Muscle layer of duodenum (tissue), 2 donors: ENCODE results near the gene ANK2.
"Not testable (repeated sequence)": the region's sequence is repeated elsewhere in the genome, so short reads cannot be mapped to it uniquely, and the experiment has no call there.

Experiments used
- H3K27ac ChIP-seq: one replicate; pipeline ENCODE4 v1.7.0; 2013; ENCODE audit warnings: mild to moderate bottlenecking, low read length
- H3K27me3 ChIP-seq: one replicate; pipeline ENCODE4 v1.7.0; 2013; ENCODE audit warnings: low read depth, mild to moderate bottlenecking, control low read depth, low read length
- H3K36me3 ChIP-seq, 2 donors: one replicate each; pipeline ENCODE4 v1.7.0; 2013; ENCODE audit warnings: low read length in 2 of 2, control low read depth in 1 of 2, mild to moderate bottlenecking in 1 of 2; ENCODE audit not compliant: insufficient read depth in 2 of 2, control insufficient read depth in 1 of 2
- H3K4me1 ChIP-seq, 2 donors: one replicate each; pipeline ENCODE4 v1.7.0; 2013; ENCODE audit warnings: low read length in 2 of 2, mild to moderate bottlenecking in 2 of 2, control low read depth in 1 of 2, moderate library complexity in 1 of 2; ENCODE audit not compliant: insufficient read depth in 2 of 2, control insufficient read depth in 1 of 2
- H3K4me3 ChIP-seq, 2 donors: one replicate each; pipeline ENCODE4 v1.7.0; 2013; ENCODE audit warnings: low read length in 2 of 2, low read depth in 1 of 2, mild to moderate bottlenecking in 1 of 2
- H3K9me3 ChIP-seq, 2 donors: one replicate each; pipeline ENCODE4 v1.7.0; 2013; ENCODE audit warnings: low read length in 2 of 2, control low read depth in 1 of 2, mild to moderate bottlenecking in 1 of 2; ENCODE audit not compliant: control insufficient read depth in 1 of 2
- donor health status: healthy.

ANK2 gene

DNA sequence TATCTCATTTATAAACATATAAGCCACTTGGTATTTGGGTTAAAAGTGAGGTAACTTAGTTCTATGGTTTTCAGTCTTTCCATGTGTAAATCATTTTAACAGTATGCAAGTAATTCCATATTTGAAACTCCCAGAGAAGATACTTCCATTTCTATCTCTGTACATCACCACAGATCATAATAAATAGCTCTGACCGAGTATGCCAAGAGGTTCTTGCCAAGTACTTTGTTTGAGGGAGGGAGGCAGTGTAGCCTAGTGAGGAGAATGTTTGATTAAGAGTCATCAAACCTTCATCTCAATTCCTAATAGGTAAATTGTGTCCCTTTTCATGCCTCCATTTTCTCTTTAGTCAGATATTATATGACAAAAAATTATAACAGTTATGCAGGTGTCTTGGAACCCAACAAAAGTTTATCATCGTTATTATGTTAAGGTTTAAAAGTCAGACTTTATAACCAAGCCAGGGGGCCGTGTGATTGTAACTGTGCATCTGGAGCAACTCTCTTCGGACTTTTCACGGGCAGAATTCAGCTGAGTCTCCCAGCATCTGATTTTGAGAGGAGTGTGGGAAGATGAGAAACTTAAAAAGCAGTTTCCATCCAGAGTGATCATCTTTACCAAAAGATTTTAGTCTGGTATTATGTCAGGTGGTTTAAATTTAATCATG lies 123.8 kb downstream of the ANK2 start:
- Histone ChIP-seq H3K27me3 (no peaks in the 10 kb centered on the region), H3K4me3 (no peak overlapping the region), H3K36me3 (no peaks in the 10 kb centered on the region), H3K27ac (no peak overlapping the region), H3K9me3 (peaks cover 0 to 2% of the 10 kb centered on the region in 2 donors), H3K4me1 (peaks cover 0 to 9% of the 10 kb centered on the region in 2 donors)

DNA sequence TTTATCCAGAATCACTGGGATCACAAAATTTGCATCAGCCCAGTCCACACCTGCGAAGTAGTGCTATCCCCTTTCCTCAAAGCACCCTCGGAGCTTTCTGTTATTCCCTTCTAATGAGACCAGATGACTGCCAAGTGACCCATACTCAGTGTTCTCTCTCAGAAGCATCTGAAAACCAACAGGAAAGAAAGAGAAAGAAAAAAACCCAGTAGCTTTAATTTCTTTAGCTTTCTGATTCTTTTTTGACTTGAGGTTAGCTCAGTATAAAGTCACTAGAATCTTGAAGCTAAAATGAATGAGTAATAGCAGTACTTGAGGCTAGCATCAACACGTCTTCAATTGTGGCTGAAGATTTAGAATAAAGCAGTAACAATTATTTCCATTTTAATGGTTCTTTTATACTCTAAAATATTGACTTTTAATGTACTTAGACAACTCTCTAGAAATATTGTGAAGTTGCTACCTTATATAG lies 124.4 kb downstream of the ANK2 start:
- Histone ChIP-seq H3K4me3 (no peak overlapping the region), H3K27ac (no peak overlapping the region), H3K27me3 (no peaks in the 10 kb centered on the region), H3K36me3 (no peaks in the 10 kb centered on the region), H3K4me1 (peaks cover 0 to 9% of the 10 kb centered on the region in 2 donors), H3K9me3 (peaks cover 0 to 2% of the 10 kb centered on the region in 2 donors)

DNA sequence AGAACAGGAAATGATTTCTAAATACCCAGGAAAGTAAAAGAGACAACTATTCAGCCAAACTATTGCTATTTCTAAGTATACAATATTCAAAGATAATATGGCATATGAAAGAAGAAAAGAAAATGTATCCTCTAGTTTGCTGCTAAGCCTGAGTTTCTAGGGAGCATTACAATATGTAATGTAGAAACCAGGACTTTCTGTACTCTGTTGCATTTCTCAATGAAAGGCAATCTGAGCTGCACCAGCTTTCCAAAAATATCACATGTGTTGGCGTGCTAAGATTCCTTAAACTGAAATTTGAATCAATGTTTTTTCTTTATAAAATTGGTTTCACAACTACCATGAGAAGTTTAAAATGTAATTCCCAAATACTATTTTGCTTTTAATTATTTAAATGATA lies 129.6 kb downstream of the ANK2 start:
- no peaks in the 10 kb centered on the region for H3K36me3 ChIP-seq
- H3K4me3 ChIP-seq = no peak overlapping the region
- H3K4me1 ChIP-seq = peaks cover 0 to 4% of the 10 kb centered on the region in 2 donors
- peaks cover 0 to 2% of the 10 kb centered on the region in 2 donors for H3K9me3 ChIP-seq
- H3K27me3 ChIP-seq = no peaks in the 10 kb centered on the region
- H3K27ac ChIP-seq = no peak overlapping the region

DNA sequence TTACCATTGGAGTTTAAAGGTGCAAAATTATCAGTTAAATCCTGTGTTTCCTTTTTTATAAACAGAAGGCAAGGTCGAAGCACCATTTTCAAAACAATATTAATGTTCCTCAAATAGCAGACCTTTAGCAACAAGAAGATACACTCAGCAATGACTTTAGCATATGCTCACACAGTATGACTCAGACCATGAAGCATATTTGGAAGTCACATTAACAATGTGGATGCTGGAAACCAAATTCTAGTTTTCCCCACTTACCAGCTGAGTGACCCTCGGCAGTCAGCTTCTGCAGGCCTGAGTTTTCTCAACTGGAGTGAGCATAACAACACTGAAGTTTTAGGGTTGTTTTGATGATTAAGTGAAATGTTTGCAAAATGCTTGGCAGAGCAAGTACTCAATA lies 130.5 kb downstream of the ANK2 start:
- H3K27me3 ChIP-seq = no peaks in the 10 kb centered on the region
- no peak overlapping the region for H3K4me3 ChIP-seq
- H3K4me1 ChIP-seq = peaks cover 0 to 4% of the 10 kb centered on the region in 2 donors
- H3K36me3 ChIP-seq = no peaks in the 10 kb centered on the region
- peaks cover 0 to 2% of the 10 kb centered on the region in 2 donors for H3K9me3 ChIP-seq
- no peak overlapping the region for H3K27ac ChIP-seq

DNA sequence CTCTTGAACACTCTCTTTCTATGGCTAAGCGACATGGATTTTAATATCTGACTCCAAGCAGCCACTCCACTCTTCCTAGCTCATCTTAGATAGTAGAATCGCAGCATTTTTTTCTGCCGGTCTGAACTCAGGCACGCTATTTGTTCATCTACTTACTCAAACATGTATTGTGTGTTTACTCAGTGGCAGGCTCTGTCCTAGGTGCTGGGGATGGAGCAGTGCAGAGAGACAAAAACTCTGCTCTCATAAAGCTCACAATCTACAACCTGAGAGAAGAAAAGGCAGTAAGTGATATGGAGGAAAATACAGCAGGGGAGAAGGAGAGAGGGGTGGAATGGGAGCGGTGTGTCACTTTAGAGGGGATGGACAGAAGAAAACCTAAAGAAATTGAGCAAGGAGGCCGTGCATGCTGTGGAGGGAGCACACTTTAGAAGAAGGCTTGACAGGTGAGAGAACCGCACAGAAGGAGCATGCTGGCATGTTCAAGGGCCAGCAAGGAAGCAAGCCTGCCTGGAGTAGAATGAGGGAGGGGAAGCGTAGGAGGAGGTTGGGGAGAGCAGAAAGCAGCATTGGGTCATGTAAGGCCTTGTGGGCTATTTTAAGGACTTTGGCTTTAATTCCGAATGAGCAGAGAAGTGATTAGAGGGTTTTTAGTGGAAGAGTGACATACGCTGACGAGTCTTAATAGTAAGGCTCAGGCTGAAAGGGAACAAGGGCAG lies 132.0 kb downstream of the ANK2 start:
- no peak overlapping the region for H3K4me3 ChIP-seq
- peaks cover 0 to 2% of the 10 kb centered on the region in 2 donors for H3K9me3 ChIP-seq
- H3K36me3 ChIP-seq = no peaks in the 10 kb centered on the region
- no peak overlapping the region for H3K27ac ChIP-seq
- no peaks in the 10 kb centered on the region for H3K27me3 ChIP-seq
- peaks cover 0 to 4% of the 10 kb centered on the region in 2 donors for H3K4me1 ChIP-seq

DNA sequence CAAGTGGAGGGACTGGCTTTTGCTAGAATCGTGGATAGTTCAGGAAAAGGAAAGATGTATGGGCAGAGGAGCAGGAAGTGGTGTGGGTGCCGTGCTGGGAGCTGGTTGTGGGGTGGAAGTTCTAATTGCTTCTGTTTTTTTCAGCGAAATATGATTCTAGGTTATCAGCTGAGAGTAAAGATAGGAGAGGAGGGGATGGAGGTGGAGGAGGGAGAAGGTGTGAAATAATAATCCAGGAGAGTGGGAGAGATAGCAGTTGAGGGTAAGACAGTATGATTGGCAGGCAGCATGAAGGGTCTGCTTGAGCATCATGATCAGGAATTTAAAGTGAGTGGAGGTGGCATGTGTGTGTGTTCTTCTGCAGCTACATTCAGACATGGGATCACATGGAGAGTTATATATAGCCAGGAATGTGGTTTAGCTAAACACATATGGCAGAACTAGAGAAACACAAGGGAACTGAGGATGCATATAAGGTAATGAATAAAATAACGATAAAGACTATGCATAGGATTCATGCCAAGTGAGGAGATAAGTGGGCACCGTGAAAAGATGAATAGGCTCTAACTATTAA lies 133.7 kb downstream of the ANK2 start:
- H3K36me3 ChIP-seq = no peaks in the 10 kb centered on the region
- no peaks in the 10 kb centered on the region for H3K27me3 ChIP-seq
- no peaks in the 10 kb centered on the region for H3K9me3 ChIP-seq
- H3K4me3 ChIP-seq = no peak overlapping the region
- H3K4me1 ChIP-seq = peaks cover 0 to 4% of the 10 kb centered on the region in 2 donors
- no peak overlapping the region for H3K27ac ChIP-seq

DNA sequence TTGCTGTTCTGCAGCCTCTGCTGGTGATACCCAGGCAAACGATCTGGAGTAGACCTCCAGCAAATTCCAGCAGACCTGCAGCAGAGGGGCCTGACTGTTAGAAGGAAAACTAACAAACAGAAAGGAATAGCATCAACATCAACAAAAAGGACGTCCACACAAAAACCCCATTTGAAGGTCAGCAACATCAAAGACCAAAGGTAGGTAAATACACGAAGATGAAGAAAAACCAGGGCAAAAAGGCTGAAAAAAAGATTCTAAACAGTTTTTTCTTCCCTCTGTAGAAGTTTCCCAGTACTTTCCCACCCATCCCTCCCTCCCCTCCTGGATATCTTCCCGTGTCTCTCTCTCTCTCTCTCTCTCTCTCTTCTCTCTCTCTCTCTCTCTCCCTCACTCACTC lies 136.8 kb downstream of the ANK2 start:
- H3K4me1 ChIP-seq, H3K27ac ChIP-seq, H3K27me3 ChIP-seq, H3K36me3 ChIP-seq, H3K4me3 ChIP-seq, H3K9me3 ChIP-seq: not testable (repeated sequence)

DNA sequence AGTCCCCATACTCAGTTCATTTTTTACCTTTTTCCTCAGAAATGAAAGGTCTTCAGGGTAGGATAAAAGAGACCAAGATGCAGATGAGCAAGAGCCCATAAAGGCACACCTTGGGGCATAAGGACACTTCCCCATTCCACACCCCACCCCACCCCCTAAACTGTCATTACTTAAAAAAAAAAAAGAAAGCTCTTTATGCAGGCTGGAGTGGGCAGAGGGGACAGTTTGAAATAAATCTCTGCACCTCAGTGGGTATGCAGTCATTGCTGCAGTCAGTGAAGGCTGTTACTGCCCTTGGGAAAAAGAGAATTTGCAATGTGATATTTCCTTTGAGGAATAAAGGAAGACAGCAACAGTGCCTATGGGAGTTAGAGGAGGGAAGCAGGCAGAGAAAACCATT lies 137.5 kb downstream of the ANK2 start:
- H3K27ac ChIP-seq = no peak overlapping the region
- no peak overlapping the region for H3K4me3 ChIP-seq
- no peaks in the 10 kb centered on the region for H3K27me3 ChIP-seq
- no peaks in the 10 kb centered on the region for H3K36me3 ChIP-seq
- no peaks in the 10 kb centered on the region for H3K9me3 ChIP-seq
- H3K4me1 ChIP-seq = peaks cover 0 to 3% of the 10 kb centered on the region in 2 donors

DNA sequence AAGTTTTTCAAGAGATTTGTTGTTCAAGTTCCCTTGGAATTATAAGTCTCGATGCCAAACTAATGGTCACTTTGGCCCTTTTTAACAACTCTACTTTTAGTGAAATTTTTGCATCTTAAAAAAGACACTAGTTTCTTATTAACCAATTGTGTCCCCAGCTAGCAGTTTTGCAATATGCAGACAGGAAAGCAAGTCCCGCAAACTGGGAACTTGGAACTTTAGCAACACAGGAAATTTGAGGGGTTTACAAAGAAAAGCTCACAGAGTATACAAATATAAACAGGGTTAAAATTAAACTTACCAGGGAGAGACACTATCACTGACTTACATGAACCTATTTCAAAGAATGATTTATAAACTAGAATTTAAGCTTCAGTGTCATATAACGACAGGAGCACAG lies 137.9 kb downstream of the ANK2 start:
- Histone ChIP-seq H3K27me3 (no peaks in the 10 kb centered on the region), H3K9me3 (no peaks in the 10 kb centered on the region), H3K4me3 (no peak overlapping the region), H3K27ac (no peak overlapping the region), H3K36me3 (no peaks in the 10 kb centered on the region), H3K4me1 (peaks cover 0 to 3% of the 10 kb centered on the region in 2 donors)

DNA sequence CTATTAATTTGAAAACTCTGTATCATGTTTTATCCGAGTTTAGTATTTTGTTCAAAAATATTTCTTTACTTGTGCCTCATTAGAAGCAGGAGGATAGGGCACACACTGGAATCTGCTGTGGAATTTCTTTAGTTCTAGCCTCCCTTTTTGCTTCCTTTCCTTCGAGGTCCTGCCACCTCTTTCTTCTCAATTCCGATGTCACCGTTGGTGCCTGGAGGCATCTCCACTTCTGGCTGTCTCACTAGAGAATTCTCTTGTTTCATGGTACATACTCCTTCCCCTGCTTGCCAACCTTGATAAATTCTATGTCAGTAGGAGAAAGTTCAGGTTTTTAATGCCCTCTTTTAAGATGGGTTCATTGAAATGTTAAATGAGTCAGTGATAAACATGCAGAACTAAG lies 140.1 kb downstream of the ANK2 start:
- peaks cover 0 to 3% of the 10 kb centered on the region in 2 donors for H3K4me1 ChIP-seq
- no peak overlapping the region for H3K27ac ChIP-seq
- no peaks in the 10 kb centered on the region for H3K9me3 ChIP-seq
- H3K36me3 ChIP-seq = no peaks in the 10 kb centered on the region
- no peaks in the 10 kb centered on the region for H3K27me3 ChIP-seq
- H3K4me3 ChIP-seq = no peak overlapping the region

DNA sequence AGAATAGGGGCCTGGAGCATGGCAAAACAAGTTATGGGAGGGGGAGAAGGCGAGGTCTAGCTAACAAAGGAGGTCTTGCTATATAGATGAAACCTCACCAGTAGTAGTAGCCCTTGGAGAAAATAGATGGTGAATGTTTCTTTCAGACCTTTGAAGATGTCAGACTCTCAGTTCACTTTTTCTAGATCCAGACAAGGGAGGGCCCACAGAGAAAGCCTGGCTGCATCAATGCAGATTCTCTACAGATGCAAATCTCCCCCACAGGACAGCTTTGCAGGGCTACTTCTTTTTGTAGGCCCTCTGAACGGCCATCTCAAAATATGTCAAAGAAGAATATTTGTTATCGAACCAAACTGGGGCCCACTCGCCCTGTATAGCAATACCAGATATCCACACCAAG lies 159.7 kb downstream of the ANK2 start:
- Histone ChIP-seq H3K9me3 (no peaks in the 10 kb centered on the region), H3K27me3 (no peaks in the 10 kb centered on the region), H3K36me3 (no peaks in the 10 kb centered on the region), H3K4me3 (no peak overlapping the region), H3K27ac (no peak overlapping the region), H3K4me1 (no peaks in the 10 kb centered on the region)
